Body of pancreas (tissue), 4 donors: ENCODE data around the gene MARCHF3.

Experiments used
- POLR2A ChIP-seq, 3 donors: fragments of 450-650 bp; IDR thresholded peaks; one replicate each; pipeline ENCODE4 v1.6.1; 2016; ENCODE audit warnings: antibody characterized with exemption in 3 of 3, mild to moderate bottlenecking in 2 of 3
- TF ChIP-seq, protein P1 (sequence below), 7 experiments: fragments of 450-650 bp in 4 of 7; fragments of 200-600 bp in 3 of 7; sonication (generic) in 3 of 7; IDR thresholded peaks; one replicate each; pipeline ENCODE4 v1.5.1; 2016 to 2019; ENCODE audit warnings: antibody characterized with exemption in 7 of 7

DNA sequence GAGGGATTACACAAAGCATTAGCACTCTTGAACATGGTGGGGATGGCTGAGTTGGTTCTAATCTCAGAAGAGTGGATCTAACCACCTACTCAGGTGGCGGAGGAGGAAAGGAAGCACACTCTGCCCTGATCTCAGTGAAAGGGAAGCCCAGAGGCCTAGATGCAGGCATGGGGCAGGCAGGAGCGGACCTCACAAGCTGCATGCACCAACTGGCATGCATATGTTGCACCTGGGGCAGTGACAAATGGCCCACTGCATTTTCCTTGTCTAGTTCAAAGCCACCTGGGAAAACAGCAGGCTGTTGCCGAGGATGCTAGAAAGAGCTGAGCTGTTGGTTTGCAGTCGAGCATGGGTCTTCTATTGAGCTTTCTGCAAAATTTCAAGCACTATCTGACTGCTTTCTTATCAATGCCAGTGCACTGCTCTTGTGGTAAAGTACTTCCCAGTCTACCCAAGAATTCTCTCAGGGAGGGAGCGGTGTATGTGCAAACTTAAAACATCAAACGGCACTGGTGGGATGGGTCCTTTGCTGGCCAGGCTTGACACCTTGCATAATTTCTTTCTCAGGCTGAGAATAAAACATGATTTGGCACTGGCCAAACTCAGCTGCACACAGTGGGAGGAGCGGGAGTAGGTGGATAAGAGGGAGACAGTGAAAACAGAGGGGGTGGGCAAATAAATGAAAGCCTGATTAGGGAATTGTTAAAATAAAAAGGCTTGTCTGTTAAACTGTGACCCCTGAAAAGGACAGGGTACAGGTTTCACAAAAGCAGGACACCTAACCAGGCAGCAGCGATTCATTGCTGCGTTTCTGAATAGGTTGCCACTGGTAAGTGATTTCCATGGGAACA is 108.9 kb downstream of the MARCHF3 start:
- no peak for TF ChIP-seq POLR2A (IDR thresholded peaks at IDR 0.05)
- TF ChIP-seq, protein P1, sequence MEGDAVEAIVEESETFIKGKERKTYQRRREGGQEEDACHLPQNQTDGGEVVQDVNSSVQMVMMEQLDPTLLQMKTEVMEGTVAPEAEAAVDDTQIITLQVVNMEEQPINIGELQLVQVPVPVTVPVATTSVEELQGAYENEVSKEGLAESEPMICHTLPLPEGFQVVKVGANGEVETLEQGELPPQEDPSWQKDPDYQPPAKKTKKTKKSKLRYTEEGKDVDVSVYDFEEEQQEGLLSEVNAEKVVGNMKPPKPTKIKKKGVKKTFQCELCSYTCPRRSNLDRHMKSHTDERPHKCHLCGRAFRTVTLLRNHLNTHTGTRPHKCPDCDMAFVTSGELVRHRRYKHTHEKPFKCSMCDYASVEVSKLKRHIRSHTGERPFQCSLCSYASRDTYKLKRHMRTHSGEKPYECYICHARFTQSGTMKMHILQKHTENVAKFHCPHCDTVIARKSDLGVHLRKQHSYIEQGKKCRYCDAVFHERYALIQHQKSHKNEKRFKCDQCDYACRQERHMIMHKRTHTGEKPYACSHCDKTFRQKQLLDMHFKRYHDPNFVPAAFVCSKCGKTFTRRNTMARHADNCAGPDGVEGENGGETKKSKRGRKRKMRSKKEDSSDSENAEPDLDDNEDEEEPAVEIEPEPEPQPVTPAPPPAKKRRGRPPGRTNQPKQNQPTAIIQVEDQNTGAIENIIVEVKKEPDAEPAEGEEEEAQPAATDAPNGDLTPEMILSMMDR (IDR thresholded peaks at IDR 0.05): no peak
